ENCODE data around the gene DLG5.

DLG5 gene

DNA sequence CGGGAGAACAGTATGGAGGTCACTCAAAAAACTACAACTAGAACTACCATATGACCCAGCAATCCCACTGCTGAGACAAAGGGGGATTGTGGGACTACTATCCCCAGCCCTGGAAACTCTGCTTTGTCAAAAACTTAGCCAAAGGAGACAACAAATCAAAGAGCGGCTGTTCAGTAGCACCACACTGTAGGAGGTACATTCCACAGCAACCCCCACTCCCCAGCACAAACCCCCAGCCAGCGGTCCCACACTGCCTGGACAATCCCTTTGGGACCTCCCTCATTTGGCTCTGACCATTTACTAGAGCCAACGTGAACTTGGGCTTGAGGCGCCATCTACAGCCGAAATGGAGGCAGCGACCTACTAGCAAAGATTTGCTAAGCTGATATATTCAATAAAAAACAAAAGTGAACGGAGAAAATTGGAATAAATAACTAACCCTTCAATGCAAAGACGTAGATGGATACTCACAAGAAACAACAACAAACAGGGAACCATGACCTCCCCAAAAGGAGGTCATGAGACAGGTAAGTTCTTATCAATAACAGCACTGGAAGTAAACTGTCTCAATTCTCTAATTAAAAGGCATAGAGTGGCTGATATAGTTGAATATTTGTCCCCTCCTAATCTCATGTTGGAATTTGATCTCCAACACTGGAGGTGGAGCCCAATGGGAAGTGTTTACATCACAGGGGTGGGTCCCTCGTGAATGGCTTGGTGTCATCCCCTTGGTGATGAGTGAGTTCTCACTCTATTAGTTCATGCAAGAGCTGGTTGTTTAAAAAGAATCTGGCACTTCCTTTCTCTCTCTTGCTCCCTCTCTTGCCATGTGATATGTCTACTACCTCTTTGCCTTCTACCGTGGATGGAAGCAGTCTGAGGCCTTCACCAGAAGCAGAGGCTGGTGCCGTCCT is 170.0 kb downstream of the DLG5 start:
- DNase-seq = no peak

DNA sequence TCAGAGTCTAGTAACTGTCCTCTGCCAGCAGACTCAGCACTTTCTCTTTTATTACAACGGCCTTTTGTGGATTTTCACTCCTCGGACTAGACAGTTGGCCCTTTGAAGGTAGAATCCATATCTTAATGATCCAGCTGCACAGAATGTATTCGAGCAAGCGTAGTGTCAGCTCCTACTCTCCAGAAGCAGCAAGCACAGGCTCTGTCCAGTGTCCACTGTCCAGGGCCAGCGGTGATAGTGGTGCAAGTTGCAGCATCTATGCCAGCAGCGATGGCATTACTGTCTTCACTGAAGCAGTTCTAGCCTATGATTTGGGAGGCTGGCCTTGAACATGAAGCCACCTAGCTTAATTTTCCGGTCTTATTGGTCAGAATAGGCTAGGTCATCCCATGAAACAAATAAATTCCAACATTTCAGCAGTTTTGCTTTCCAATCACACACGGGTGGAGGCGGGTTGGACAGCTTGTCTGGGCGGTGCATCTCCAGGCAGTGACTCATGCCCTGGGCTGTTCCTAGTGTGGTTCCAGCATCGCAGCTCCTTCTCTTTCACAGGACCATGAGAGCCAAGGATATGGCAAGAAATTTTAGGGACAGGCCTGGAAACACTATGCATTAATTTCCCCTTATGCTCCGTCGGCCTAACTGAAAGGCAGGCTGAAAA is 180.4 kb downstream of the DLG5 start:
- DNase-seq = no peak

DNA sequence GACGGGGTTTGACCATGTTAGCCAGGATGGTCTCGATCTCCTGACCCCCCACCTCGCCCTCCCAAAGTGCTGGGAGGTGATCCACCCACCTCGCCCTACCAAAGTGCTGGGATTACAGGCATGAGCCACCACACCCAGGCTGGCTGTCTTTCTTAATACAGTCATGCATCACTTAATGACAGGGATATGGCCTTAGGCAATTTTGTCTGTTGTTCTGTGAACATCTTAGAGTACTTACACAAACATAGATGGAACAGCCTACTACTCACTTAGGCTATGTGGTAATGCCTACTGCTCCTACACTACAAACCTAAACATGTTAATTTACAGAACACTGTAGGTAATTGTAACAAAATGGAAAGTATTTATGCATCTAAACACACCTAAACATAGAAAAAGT is 182.3 kb downstream of the DLG5 start:
- no peak for DNase-seq

DNA sequence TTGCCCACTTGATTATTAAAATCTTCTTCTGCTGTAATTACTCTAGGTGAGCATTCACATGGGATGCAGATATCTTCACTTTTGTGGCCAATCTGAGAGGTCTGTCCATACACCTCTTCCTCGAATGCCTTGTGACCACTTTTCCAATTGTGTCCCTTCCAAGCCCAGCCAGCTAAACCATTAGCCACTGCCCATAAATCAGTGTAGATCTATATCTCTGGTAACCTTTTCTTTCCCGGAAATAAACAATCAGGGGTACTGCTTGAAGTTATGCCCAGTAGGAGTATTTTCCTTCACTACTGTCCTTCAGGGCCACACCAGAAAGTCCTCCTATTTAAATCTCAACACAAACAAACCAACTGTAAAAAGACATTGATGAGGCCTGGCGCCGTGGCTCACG is 184.4 kb downstream of the DLG5 start:
- DNase-seq = no peak

DNA sequence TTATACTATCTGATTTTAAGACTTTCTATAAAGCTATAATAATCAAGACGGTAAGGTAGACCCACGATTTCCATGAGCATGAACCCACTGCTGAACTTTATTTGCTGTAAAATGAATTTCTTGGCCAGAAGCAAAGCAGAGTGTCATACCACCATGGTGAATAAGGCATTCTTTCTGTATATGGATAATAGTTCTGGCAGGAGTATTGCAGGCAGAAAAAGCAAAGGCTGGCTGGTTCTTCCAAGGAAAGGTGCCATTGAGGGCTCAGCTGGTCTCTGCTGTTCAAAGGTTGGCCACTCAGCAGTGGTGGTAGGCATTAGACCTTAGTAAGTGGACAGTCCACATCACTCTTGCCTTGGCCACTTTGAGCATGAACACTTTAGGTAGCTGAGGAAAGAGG is 184.8 kb downstream of the DLG5 start:
- DNase-seq = no peak
